GM12872 (cell line): ENCODE results near the gene ATM.

Experiments used
- CTCF ChIP-seq: IDR thresholded peaks from 3 replicates; pipeline ENCODE4 v1.5.1; 2011; ENCODE audit warnings: low read depth, mild to moderate bottlenecking, low read length, moderate library complexity; ENCODE audit not compliant: insufficient read depth

The ATM gene

DNA sequence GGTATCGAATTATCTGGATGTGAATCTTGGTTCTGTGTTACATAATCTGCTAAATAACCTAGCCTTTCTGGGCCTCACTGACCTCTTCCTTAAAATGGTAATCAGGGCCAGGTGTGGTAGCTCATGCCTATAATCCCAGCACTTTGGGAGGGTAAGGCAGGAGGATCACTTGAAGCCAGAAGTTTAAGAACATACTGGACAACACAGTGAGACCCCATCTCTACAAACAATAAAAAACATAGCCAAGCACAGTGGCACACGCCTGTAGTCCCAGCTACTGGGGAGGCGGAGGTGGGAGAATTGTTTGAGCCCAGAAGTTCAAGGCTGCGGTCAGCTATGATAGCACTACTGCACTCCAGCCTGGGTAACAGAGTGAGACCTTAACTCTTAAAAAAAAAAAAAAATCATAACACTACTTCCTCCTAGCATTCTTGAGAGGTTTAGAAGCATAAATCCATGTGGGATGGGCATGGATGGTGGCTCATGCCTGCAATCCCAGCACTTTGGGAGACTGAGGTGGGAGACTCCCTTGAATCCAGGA, 171.9 kb downstream of the ATM start:
- no peak for TF ChIP-seq CTCF

DNA sequence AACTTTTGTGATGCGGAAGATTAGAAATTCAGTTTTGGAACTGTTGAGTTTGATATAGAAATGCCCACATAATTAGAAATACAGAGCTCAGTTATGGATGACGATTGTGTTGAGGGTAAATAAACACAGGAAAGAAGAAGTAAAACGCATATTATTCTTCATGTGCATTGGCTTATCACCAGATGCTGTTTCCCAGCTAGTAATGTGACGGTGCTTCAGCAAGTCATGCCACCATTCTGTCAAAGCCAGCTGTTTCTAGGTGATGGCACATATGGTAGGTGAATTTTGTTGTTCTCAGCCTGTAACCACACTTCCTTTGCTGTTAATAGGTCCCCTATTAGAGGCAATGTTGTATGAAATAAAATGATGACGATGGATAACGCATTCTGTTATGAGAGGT, 175.6 kb downstream of the ATM start:
- no peak for TF ChIP-seq CTCF

- no peak for TF ChIP-seq CTCF
Measured at GRCh38 chr11:108402241-108402640, 179.4 kb downstream of the ATM start.

- TF ChIP-seq CTCF, result no peak
Measured at GRCh38 chr11:108403052-108403451, 180.2 kb downstream of the ATM start.

DNA sequence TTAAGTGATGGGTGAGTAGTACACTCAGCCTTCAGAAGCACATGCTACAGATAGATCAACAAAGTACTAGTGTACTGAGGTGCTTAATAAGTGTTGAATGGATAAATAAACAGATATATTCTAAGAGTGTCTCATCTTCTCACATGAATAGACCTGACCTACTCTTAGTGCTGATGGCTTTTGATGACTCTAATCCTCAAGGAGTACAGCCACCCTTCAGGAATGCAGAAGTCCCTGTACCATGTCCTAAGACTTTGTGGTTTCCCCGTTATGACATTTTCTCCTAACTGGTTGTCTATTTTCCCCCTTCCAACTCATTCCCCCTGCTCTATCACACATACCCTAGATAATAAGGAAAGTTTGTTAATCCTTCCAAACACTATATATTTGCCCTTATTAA, 182.8 kb downstream of the ATM start:
- TF ChIP-seq CTCF, result no peak

GRCh38 chr11:108414958-108415357, 192.1 kb downstream of the ATM start:
- no peak for TF ChIP-seq CTCF

GRCh38 chr11:108417551-108417950, 194.7 kb downstream of the ATM start:
- TF ChIP-seq CTCF, result peak; percentile 57
